Daoy (cell line): ENCODE measurements around the gene C1orf216. TPM values are rescaled to one million over a fixed set of nuclear protein-coding genes. Genes with fewer than 3 reads are reported as not detected.
A peak's percentile ranks its signal among the peaks of the same experiment; 100 is the strongest.
"Not testable (repeated sequence)": the region's sequence is repeated elsewhere in the genome, so short reads cannot be mapped to it uniquely, and the experiment has no call there.

Source experiments
- DNase-seq: peaks from one replicate; pipeline ENCODE4 v3.0.0-alpha.2; 2015; ENCODE audit warnings: low read depth
- total RNA-seq: library from RNA; depleted of rRNA; stranded (reverse); fragments of >200 nt; shearing (Covaris generic); gene quantifications from 2 replicates; pipeline ENCODE4 v1.2.3, GENCODE V29; 2014; rRNA removed

C1orf216 gene, protein sequence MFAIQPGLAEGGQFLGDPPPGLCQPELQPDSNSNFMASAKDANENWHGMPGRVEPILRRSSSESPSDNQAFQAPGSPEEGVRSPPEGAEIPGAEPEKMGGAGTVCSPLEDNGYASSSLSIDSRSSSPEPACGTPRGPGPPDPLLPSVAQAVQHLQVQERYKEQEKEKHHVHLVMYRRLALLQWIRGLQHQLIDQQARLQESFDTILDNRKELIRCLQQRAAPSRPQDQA
- 18.6 and 21.2 TPM in 2 replicates for total RNA-seq

DNA sequence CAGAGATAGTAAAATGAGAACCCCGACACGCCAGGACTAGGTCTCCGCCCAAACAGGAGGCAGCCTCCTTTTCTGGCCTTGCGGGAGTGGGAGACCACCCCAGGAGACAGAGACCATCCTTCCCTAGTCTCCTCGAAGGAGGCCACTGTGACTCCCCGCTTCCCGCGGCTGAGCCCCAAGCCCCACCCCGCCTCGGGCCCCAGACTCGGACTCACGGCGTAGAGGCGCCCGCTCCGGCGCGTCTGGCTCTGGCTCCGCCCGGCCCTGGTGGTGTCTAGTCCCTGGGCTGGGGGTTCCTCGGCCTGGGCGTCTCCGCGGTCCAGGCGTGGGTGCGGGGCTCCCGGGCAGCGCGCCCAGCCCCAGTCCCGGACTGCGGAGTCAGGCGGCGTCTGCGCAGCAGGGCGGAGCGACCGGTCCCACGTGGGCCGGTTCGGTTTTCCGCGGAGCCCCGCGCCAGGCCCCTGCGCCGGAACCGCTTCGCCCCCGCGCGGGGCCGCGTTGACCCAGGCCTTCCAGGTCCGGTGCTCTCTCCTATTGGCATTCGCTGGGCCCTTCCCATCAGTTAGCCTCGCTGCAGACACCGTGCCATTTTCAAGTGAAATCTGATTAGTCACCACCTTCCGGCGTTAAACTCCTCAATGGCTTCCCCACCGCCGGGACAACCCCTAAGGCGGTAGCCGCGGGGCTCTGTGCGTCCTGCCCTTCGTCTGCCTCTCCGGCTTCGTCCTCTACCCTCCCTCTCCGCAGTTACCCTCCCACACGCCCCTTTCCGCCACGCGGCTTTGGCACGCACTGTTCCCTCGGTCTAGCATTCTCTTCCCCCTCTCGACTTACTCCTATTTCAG is at the start of gene C1orf216:
Gene C1orf216 (minus strand): TSS at position 393 of the 845 bp plus-strand sequence. CDS start 2,563 bp downstream, outside the sequence.
- peak; percentile 87 for DNase-seq

GRCh38 chr1:35764283-35764682 is 45.6 kb upstream of the C1orf216 start:
- DNase-seq = no peak

DNA sequence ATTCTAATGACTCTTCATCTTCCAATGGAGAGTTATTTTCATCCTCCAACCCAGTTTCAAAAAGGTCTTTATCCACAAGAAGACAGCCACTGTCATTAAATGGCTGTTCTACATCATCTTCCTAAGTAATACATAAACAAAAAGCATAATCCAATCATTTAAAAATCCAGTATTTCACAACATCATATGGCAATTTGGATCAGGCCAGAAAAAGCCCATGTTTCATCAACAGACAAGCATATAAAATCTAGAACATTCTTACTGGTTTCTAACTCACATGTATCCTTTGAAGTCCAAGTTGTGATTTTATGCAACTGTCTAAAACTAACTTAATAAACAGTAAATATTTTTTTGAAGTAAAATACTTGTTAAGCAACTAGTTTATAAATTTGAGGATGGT is 44.5 kb upstream of the C1orf216 start:
- no peak for DNase-seq

DNA sequence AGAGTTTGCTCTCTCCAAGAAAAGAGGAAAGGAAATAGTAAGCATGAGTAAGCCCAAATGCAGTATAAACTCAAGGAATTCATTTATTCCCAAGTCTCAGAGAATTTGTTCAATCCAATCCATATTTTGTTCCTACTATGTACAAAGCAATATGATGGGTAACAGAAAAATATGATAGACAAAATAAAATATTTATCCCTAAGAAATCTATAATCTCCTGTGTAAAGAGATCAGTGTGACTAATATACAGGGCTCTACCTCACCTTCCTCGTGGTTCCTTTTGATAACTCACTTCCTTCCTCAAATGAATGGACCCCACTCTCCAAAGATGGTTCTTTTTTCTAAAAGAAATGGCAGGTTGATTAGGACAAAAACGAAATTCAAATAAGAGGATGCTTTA is 43.5 kb upstream of the C1orf216 start:
- no peak for DNase-seq

- no peak for DNase-seq
Measured at GRCh38 chr1:35756064-35756463, 37.4 kb upstream of the C1orf216 start.

DNA sequence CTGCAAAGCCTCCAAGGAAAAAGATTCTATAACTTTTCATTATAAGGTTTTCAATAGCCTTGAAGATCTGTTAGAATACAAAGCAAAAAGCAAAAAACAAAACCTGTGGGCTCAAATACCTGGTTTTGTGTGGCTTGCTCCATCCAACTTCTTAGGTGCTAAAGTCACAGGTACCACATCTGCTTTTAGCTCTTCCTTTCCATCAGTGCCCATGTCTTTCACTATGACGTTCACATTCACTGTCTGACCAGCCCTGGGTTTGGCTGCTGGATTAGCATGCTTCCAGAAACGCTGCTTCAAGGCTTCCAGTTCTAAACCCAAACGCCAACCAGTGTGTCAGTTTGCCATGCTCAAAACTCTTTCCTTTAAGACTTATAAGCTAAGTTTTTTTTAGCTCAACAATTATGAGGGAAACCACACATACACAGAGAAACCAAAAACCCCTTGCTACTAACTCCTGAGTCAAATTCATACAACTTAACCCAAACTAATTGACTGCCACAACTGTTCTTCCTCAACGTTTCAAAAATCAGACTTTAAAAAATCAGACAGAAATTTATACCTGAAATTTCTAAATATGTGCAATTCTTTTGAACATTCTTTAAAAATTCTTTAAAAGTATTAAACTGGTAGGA is 35.1 kb upstream of the C1orf216 start:
- DNase-seq = no peak

GRCh38 chr1:35748326-35748725 is 29.6 kb upstream of the C1orf216 start:
- no peak for DNase-seq

- DNase-seq = no peak
Measured at GRCh38 chr1:35745124-35745730, 26.5 kb upstream of the C1orf216 start.

DNA sequence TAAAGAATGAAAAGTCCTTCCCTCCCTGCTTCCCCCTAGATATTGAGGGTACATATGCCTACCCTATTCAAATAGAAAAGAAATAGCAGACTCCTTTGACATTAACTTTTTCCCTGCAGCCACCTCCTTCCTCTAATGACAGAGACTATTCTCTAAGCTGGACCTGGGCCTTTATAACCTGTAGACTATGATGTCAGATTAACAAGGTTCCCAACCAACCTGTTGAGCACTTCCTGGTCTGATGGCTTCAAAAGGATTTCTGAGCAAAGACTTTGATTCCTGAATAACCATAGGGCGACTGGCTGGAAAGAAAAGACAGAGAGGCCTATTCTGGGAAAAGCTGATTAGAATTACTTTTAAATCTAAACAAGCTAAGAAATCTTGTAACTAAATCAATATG is 18.4 kb upstream of the C1orf216 start:
- no peak for DNase-seq

- DNase-seq = no peak
Measured at GRCh38 chr1:35727434-35728040, 8.9 kb upstream of the C1orf216 start.

DNA sequence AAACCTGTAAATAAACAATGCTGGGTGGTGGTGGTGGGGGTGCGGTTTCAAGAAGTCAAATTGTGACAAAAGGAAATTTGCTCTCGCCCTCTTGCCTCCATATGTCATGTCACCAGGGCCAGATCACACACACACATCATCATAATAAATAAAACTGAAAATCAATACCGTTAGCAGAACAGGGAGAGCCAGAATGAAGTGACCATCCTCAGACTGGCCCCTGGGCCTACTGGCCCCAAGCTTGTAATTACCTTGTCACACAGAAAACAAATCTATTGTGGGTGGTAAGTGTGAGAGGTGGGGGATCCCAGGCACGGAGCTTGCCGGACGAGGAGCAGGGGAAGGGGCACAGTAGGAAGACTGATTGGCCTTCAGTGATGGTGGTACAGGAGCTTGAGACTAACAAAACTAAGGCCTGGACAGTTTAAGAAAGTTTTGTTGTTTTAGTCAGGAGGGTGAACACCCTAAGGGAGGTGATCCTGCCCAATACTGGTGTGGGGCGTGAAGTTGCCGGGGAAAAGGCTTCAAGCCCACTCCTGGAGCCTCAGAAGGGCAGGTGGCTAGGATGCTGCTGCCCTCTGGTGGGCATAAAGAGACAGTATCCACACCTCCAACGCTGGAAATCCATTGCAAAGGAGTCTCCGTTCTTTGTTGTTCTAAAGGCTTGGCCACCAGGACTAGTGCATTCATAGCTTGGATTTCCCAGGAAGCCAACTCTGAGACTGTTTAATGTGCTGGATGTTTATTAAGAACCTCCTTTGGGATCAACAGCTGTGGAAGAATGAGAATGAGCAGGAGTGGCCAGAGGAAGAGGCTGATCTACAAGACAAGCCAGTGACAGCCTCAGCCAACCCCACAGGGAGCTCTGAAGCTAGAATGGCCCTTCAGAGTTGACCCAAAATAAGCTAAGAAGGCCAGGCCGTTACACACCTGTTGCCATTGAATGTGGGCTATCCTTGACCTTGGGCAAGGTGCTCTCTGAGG is 8.1 kb upstream of the C1orf216 start:
- peak; percentile 64 for DNase-seq

- DNase-seq = no peak
Measured at GRCh38 chr1:35725596-35725995, 6.9 kb upstream of the C1orf216 start.

- DNase-seq = peak; percentile 86
Measured at GRCh38 chr1:35717911-35718476, 690 bp downstream of the C1orf216 start.

DNA sequence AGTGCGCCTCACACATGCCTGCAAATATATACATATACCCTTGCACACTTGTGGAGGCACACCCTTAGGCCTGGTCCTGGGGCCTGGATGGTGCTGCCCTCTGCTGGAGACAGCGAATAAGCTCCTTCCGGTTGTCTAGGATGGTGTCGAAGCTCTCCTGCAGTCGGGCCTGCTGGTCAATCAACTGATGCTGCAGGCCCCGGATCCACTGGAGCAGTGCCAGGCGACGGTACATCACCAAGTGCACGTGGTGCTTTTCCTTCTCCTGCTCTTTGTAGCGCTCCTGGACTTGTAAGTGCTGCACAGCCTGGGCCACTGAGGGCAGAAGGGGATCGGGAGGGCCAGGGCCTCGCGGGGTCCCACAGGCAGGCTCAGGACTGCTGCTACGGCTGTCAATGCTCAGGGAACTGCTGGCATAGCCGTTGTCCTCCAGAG is 3.1 kb downstream of the C1orf216 start:
- DNase-seq = peak; percentile 84

DNA sequence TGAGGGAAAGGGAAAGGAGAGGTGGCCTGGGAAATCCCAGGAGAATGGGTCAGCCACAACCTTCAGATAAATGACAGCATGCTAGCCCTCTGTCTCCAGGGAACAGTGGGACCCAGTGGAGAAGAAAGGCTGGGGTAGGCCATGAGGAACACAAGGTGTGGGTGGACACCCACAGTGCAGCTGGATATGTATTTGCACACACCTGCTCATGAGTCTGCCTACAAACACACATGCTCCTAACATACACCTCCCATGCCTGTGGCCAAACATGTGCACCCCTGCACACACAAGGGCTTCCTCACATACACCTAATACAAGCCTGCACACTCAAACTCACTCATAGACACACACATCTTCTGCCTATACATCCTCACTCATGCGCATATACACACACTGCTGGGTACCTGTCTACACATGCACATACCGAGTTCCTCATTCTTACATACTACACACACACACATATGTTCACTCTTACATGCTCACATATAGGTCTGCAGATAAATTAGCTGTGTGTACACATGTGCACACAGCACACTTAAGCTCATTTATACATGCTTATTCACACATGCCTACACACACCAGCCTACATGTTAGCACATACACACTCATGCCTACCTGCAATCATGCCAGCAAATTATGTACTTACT is 3.6 kb downstream of the C1orf216 start:
- no peak for DNase-seq

- not testable (repeated sequence) for DNase-seq
Measured at GRCh38 chr1:35711098-35711497, 7.6 kb downstream of the C1orf216 start.

GRCh38 chr1:35708952-35709351 is 9.7 kb downstream of the C1orf216 start:
- DNase-seq = no peak

DNA sequence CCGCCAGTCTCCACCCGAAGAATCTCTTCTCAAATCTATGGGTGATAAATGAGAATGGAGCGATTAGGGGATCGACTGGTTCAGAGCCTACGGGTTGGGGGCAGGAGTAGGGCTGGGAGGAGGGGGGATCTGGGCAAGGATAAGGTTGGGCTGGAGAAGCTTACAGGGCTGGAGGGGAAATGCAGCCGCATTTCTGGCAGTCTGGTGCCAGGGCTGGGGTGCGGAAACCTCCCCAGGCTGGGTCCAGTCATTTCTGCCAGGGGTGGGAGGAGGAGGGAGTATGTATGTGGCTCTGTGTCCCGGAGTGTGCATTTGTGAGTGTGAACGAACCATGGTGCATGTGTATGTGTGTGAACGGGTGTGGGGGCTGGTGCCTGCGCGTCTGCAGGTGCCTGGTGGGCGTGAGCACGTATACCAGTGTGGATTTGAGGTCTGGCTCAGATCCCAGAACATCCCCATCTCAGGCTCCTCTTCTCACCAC is 10.2 kb downstream of the C1orf216 start:
- DNase-seq = peak; percentile 30
